ENCODE measurements around the gene COPB1.

GRCh38 chr11:14414470-14415461, 84.8 kb downstream of the COPB1 start:
- TF ChIP-seq CTCF (IDR thresholded peaks at IDR 0.05) = no peak
- no peak for TF ChIP-seq POLR2A (IDR thresholded peaks at IDR 0.05)
